ENCODE data around the gene PAX4.
"Not testable (repeated sequence)": the region's sequence is repeated elsewhere in the genome, so short reads cannot be mapped to it uniquely, and the experiment has no call there.

The PAX4 gene

DNA sequence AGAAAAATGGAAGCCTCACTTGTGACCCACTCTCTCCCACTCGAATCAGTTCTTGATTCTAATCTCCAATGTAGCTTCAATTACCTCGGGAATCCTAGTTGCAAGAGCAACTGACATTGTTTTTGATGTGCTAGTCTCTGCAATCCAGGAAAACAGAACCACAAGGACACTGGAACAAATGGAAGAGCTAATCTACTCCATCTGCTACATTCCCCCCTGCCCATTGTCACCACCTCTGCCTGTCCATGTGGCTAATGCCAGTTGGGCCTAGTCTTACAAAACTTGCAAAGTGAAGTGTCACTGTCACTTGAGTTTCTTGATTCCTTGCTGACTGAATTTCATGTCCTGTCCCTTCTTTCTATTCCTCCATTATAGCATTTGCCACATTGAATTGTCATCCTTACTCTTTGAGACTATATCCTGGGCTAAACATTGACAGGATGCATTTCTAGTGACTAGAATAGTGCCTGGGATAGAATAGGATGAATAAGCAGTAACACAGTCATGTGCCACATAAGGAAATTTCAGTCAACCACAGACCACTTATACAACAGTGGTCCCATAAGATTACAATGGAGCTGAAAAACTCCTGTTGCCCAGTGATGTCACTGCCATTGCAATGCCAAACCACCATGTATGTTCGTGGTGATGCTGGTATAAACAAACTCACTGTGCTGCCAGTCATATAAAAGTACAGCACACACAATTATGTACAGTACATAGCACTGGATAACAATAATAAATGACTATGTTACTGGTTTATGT, 46.0 kb downstream of the PAX4 start:
- H4K20me1 ChIP-seq (ENCODE audit: insufficient read depth, low read length) = no peaks in the 10 kb centered on the region
- no peak overlapping the region for H3K27ac ChIP-seq (ENCODE audit: low read length)
- no peaks in the 10 kb centered on the region for H3K4me1 ChIP-seq (ENCODE audit: low read length)
- no peak overlapping the region for H2AFZ ChIP-seq (ENCODE audit: low read depth, low read length)
- H3K9ac ChIP-seq (ENCODE audit: low read length) = no peak overlapping the region
- TF ChIP-seq CTCF (IDR thresholded peaks at IDR 0.05; ENCODE audit: low read depth, low read length) (no peak), EZH2phosphoT487 (IDR thresholded peaks at IDR 0.05; ENCODE audit: low read depth) (no peak)
- no peaks in the 10 kb centered on the region for H3K79me2 ChIP-seq (ENCODE audit: low read length)
- H3K4me2 ChIP-seq (ENCODE audit: low read length) = no peak overlapping the region
- no peak overlapping the region for H3K4me3 ChIP-seq (ENCODE audit: low read length)
- H3K27me3 ChIP-seq (ENCODE audit: low read depth, low read length) = no peaks in the 10 kb centered on the region
- no peaks in the 10 kb centered on the region for H3K36me3 ChIP-seq (replicated peaks; ENCODE audit: low read depth, low read length)
- H3K9me3 ChIP-seq (ENCODE audit: insufficient read depth, low read length) = no peaks in the 10 kb centered on the region

DNA sequence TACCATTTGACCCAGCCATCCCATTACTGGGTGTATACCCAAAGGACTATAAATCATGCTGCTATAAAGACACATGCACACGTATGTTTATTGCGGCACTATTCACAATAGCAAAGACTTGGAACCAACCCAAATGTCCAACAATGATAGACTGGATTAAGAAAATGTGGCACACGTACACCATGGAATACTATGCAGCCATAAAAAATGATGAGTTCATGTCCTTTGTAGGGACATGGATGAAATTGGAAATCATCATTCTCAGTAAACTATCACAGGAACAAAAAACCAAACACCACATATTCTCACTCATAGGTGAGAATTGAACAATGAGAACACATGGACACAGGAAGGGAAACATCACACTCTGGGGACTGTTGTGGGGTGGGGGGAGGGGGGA, 49.9 kb downstream of the PAX4 start:
- not testable (repeated sequence) for H4K20me1 ChIP-seq (ENCODE audit: insufficient read depth, low read length); H3K4me1 ChIP-seq (ENCODE audit: low read length); H3K4me2 ChIP-seq (ENCODE audit: low read length); H3K9ac ChIP-seq (ENCODE audit: low read length); H3K79me2 ChIP-seq (ENCODE audit: low read length); H2AFZ ChIP-seq (ENCODE audit: low read depth, low read length); H3K36me3 ChIP-seq (replicated peaks; ENCODE audit: low read depth, low read length); H3K27me3 ChIP-seq (ENCODE audit: low read depth, low read length); H3K27ac ChIP-seq (ENCODE audit: low read length); H3K4me3 ChIP-seq (ENCODE audit: low read length); H3K9me3 ChIP-seq (ENCODE audit: insufficient read depth, low read length)

DNA sequence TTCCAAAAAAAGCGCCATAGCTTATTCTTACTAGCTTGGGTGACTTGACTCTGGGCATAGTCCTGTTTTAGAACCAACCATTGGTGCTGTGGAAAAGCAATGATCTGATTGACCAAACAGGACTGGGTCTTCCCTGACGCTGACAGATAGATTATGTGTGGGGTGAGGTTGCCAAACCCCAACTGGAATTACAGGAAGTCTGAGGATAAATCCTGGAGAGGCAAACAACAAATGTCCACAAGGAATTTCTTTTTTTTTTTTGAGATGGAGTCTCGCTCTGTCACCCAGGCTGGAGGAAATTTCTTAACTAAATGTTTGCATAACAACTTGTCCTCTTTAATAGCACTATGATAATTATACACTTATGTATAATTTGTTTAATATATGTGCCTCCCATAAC, 51.7 kb downstream of the PAX4 start:
- Histone ChIP-seq H4K20me1 (ENCODE audit: insufficient read depth, low read length) (no peaks in the 10 kb centered on the region), H3K79me2 (ENCODE audit: low read length) (no peaks in the 10 kb centered on the region), H3K4me3 (ENCODE audit: low read length) (no peak overlapping the region), H3K9me3 (ENCODE audit: insufficient read depth, low read length) (no peaks in the 10 kb centered on the region), H2AFZ (ENCODE audit: low read depth, low read length) (no peak overlapping the region), H3K27me3 (ENCODE audit: low read depth, low read length) (no peaks in the 10 kb centered on the region), H3K27ac (ENCODE audit: low read length) (no peak overlapping the region), H3K4me1 (ENCODE audit: low read length) (no peaks in the 10 kb centered on the region), H3K4me2 (ENCODE audit: low read length) (no peak overlapping the region), H3K36me3 (replicated peaks; ENCODE audit: low read depth, low read length) (no peaks in the 10 kb centered on the region), H3K9ac (ENCODE audit: low read length) (no peak overlapping the region)
- TF ChIP-seq EZH2phosphoT487 (IDR thresholded peaks at IDR 0.05; ENCODE audit: low read depth) (no peak), CTCF (IDR thresholded peaks at IDR 0.05; ENCODE audit: low read depth, low read length) (no peak)

Measured in OCI-LY3 (cell line).